Activated B cell treated with CpG ODN at 0.5 μM for 24 hours (primary cell): ENCODE measurements around the gene GALNT1. TPM values are rescaled to one million over a fixed set of nuclear protein-coding genes. Genes with fewer than 3 reads are reported as not detected.

Experiments used
- ATAC-seq: fragments of 200-7000 bp; cut with Tn5 transposase; one replicate; pipeline ENCODE4 v1.10.0; 2021; ENCODE audit warnings: low read depth, mild to moderate bottlenecking, moderate library complexity
- CTCF ChIA-PET: fragments of 350-600 bp; sonication (Branson Sonifier 250); formaldehyde crosslinking; loops from one replicate; lab custom pipeline; 2021; ENCODE audit warnings: antibody characterized with exemption; lab: Charles Lee
- POLR2A ChIA-PET: fragments of 350-600 bp; sonication (Branson Sonifier 250); formaldehyde crosslinking; loops from one replicate; lab custom pipeline; 2021; ENCODE audit warnings: antibody characterized with exemption; lab: Charles Lee
- DNase-seq: peaks from one replicate; pipeline ENCODE4 v3.0.0; 2022
- H3K27ac Mint-ChIP-seq: one replicate; pipeline ENCODE4 v1.8.0; 2020; ENCODE audit warnings: mixed read lengths
- H3K27me3 Mint-ChIP-seq: one replicate; pipeline ENCODE4 v1.8.0; 2021; ENCODE audit warnings: mixed read lengths
- H3K36me3 Mint-ChIP-seq: one replicate; pipeline ENCODE4 v1.8.0; 2021; ENCODE audit warnings: low read depth, mixed read lengths
- H3K4me1 Mint-ChIP-seq: one replicate; pipeline ENCODE4 v1.8.0; 2021; ENCODE audit warnings: mixed read lengths
- H3K4me3 Mint-ChIP-seq: one replicate; pipeline ENCODE4 v1.8.0; 2020; ENCODE audit warnings: mild to moderate bottlenecking, mixed read lengths
- H3K9me3 Mint-ChIP-seq: one replicate; pipeline ENCODE4 v1.8.0; 2020; ENCODE audit warnings: mixed read lengths
- intact Hi-C: fragments of 100-400 bp; cut with micrococcal nuclease; formaldehyde crosslinking; loops from one replicate; pipeline ENCODE4 v1.15.1; 2024
- total RNA-seq: library from RNA; stranded (reverse); gene quantifications from 2 replicates; pipeline ENCODE4 v1.2.3, GENCODE V29; 2022
- TF ChIP-seq, protein P1 (sequence below): fragments of 200-600 bp; IDR thresholded peaks from one replicate; pipeline ENCODE4 v1.8.0; 2022; ENCODE audit warnings: antibody characterized with exemption, mild to moderate bottlenecking

The GALNT1 gene
- total RNA-seq, 1 donor from 2014 or later = 67.5 TPM

DNA sequence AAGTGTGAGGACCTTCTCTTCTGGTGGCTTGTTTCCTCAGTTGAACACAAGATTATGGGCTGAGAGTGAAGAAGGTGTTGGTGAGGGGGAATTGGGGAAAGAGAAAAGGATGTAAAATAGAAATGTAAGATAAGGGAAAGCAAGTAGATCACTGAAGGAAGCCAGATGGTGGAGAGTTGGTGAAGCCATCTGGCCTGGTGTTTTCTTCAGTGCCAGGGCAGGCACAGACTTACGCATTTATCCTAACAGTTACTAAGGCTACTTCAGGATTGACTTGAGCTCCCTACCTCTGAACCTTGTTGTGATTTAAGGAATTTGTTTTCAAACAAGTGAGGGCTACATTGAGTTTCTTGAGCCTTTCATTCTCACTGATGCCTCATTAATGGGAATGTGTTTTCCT, 113.8 kb downstream of the GALNT1 start:
- H3K4me1 Mint-ChIP-seq = no peaks in the 10 kb centered on the region
- ChIA-PET CTCF (no interaction called here), POLR2A (no interaction called here)
- DNase-seq = no peak
- TF ChIP-seq, protein P1, sequence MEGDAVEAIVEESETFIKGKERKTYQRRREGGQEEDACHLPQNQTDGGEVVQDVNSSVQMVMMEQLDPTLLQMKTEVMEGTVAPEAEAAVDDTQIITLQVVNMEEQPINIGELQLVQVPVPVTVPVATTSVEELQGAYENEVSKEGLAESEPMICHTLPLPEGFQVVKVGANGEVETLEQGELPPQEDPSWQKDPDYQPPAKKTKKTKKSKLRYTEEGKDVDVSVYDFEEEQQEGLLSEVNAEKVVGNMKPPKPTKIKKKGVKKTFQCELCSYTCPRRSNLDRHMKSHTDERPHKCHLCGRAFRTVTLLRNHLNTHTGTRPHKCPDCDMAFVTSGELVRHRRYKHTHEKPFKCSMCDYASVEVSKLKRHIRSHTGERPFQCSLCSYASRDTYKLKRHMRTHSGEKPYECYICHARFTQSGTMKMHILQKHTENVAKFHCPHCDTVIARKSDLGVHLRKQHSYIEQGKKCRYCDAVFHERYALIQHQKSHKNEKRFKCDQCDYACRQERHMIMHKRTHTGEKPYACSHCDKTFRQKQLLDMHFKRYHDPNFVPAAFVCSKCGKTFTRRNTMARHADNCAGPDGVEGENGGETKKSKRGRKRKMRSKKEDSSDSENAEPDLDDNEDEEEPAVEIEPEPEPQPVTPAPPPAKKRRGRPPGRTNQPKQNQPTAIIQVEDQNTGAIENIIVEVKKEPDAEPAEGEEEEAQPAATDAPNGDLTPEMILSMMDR = no peak
- H3K4me3 Mint-ChIP-seq = no peak overlapping the region
- ATAC-seq = no peak
- no peaks in the 10 kb centered on the region for H3K9me3 Mint-ChIP-seq
- intact Hi-C loops = loop anchor here (10.0 kb wide), 1 partner anchor 291 kb away; no protein-coding TSS in a partner anchor
- H3K36me3 Mint-ChIP-seq = peaks cover 40% of the 10 kb centered on the region
- H3K27ac Mint-ChIP-seq = no peak overlapping the region
- no peaks in the 10 kb centered on the region for H3K27me3 Mint-ChIP-seq

DNA sequence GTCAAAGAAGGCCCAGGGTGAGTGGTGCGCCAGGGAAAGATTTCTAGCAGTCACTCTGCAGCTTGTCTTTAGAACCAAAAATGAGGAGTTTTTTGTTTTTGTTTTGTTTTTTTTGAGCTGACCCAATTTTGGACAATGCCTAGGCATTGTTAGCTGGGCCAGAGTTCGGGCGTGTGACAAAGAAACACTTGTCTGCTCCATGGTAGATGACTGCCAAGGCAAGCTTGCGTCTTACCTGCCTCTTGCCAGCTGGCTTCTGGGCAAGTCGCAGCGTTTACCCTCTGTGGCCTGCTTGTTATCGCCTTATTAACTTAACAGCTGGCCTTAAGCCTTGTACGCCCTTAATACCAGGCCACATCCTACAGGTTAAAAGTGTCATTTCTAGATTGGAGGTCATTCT, 114.3 kb downstream of the GALNT1 start:
- intact Hi-C loops = loop anchor here (10.0 kb wide), 1 partner anchor 291 kb away; no protein-coding TSS in a partner anchor
- POLR2A ChIA-PET = no interaction called here
- DNase-seq (no peak), ATAC-seq (no peak)
- Mint-ChIP-seq H3K4me1 (no peaks in the 10 kb centered on the region), H3K4me3 (no peak overlapping the region), H3K36me3 (peaks cover 39% of the 10 kb centered on the region), H3K27me3 (no peaks in the 10 kb centered on the region), H3K9me3 (no peaks in the 10 kb centered on the region), H3K27ac (no peak overlapping the region)
- TF ChIP-seq, protein P1 = no peak
- CTCF ChIA-PET = no interaction called here

GRCh38 chr18:35696307-35696706, 114.8 kb downstream of the GALNT1 start:
- ChIA-PET POLR2A (no interaction called here), CTCF (no interaction called here)
- H3K4me1 Mint-ChIP-seq = no peaks in the 10 kb centered on the region
- H3K27ac Mint-ChIP-seq = no peak overlapping the region
- no peaks in the 10 kb centered on the region for H3K27me3 Mint-ChIP-seq
- no peaks in the 10 kb centered on the region for H3K9me3 Mint-ChIP-seq
- DNase-seq = no peak
- ATAC-seq = no peak
- intact Hi-C loops = loop anchor here (10.0 kb wide), 1 partner anchor 292 kb away; no protein-coding TSS in a partner anchor
- TF ChIP-seq, protein P1 = no peak
- H3K36me3 Mint-ChIP-seq = peaks cover 36% of the 10 kb centered on the region
- H3K4me3 Mint-ChIP-seq = no peak overlapping the region

- Mint-ChIP-seq H3K9me3 (no peaks in the 10 kb centered on the region), H3K27ac (no peak overlapping the region), H3K36me3 (peaks cover 49% of the 10 kb centered on the region), H3K4me1 (no peaks in the 10 kb centered on the region), H3K27me3 (no peaks in the 10 kb centered on the region), H3K4me3 (no peak overlapping the region)
- ATAC-seq (no peak), DNase-seq (no peak)
- TF ChIP-seq, protein P1 = no peak
- POLR2A ChIA-PET = no interaction called here
- CTCF ChIA-PET = no interaction called here
- intact Hi-C loops = loop anchor here (10.0 kb wide), 1 partner anchor 293 kb away; no protein-coding TSS in a partner anchor
Measured at GRCh38 chr18:35697869-35698268, 116.3 kb downstream of the GALNT1 start.

- H3K4me3 Mint-ChIP-seq = no peak overlapping the region
- H3K27me3 Mint-ChIP-seq = no peaks in the 10 kb centered on the region
- CTCF ChIA-PET = no interaction called here
Measured at GRCh38 chr18:35703043-35703688, 121.6 kb downstream of the GALNT1 start.

More at GRCh38 chr18:35703043-35703688, 121.6 kb downstream of the GALNT1 start:
- no peak for DNase-seq
- no peaks in the 10 kb centered on the region for H3K4me1 Mint-ChIP-seq
- TF ChIP-seq, protein P1 = no peak
- H3K36me3 Mint-ChIP-seq = peaks cover 70% of the 10 kb centered on the region
- ATAC-seq = no peak
- H3K9me3 Mint-ChIP-seq = no peaks in the 10 kb centered on the region
- no peak overlapping the region for H3K27ac Mint-ChIP-seq
- intact Hi-C loops = no loop called here
- POLR2A ChIA-PET = no interaction called here
